Tongue (tissue), 2 donors: ENCODE results near the gene ZC3HAV1. TPM values are rescaled to one million over a fixed set of nuclear protein-coding genes. Genes with fewer than 3 reads are reported as not detected.
A peak's percentile ranks its signal among the peaks of the same experiment; 100 is the strongest.
"Not testable (repeated sequence)": the region's sequence is repeated elsewhere in the genome, so short reads cannot be mapped to it uniquely, and the experiment has no call there.

Experiments used
- DNase-seq: peaks from one replicate; pipeline ENCODE4 v3.0.0-alpha.2; 2015
- total RNA-seq: library from RNA; depleted of rRNA; stranded (reverse); fragments of >200 nt; gene quantifications from one replicate; pipeline ENCODE4 v1.2.3, GENCODE V29; 2014

The ZC3HAV1 gene
- total RNA-seq, 1 donor from 2014 or later, result 25.4 TPM

GRCh38 chr7:139049111-139049510 is 60.4 kb downstream of the ZC3HAV1 start:
- DNase-seq, result no peak

GRCh38 chr7:139047970-139048369 is 61.5 kb downstream of the ZC3HAV1 start:
- no peak for DNase-seq

- no peak for DNase-seq
These were observed 63.4 kb downstream of the ZC3HAV1 start for GRCh38 chr7:139046143-139046542.

GRCh38 chr7:139044813-139045794 is 64.4 kb downstream of the ZC3HAV1 start:
- DNase-seq, result no peak

GRCh38 chr7:139043823-139044812 is 65.4 kb downstream of the ZC3HAV1 start:
- DNase-seq, result no peak

GRCh38 chr7:139041378-139042085 is 68.0 kb downstream of the ZC3HAV1 start:
- no peak for DNase-seq

GRCh38 chr7:139038691-139039090 is 70.8 kb downstream of the ZC3HAV1 start:
- DNase-seq, result no peak

- no peak for DNase-seq
These were observed 72.6 kb downstream of the ZC3HAV1 start for GRCh38 chr7:139036901-139037300.

GRCh38 chr7:139035586-139036353 is 73.8 kb downstream of the ZC3HAV1 start, which contains the start of gene ZC3HAV1L:
TSS of gene ZC3HAV1L (minus strand) at chr7:139036042. CDS start at chr7:139036017, 25 bp downstream.
- peak; percentile 93 for DNase-seq

GRCh38 chr7:139034855-139035585 is 74.5 kb downstream of the ZC3HAV1 start:
- peak; percentile 62 for DNase-seq

- no peak for DNase-seq
These were observed 75.2 kb downstream of the ZC3HAV1 start for GRCh38 chr7:139034336-139034735.

GRCh38 chr7:139033346-139034114 is 76.0 kb downstream of the ZC3HAV1 start:
- DNase-seq, result no peak

- no peak for DNase-seq
These were observed 77.0 kb downstream of the ZC3HAV1 start for GRCh38 chr7:139032473-139032872.

GRCh38 chr7:139029353-139029752 is 80.2 kb downstream of the ZC3HAV1 start:
- DNase-seq, result no peak

GRCh38 chr7:139026551-139026950 is 83.0 kb downstream of the ZC3HAV1 start:
- DNase-seq, result no peak

- DNase-seq, result not testable (repeated sequence)
These were observed 83.7 kb downstream of the ZC3HAV1 start for GRCh38 chr7:139025861-139026260.

- DNase-seq, result no peak
These were observed 86.4 kb downstream of the ZC3HAV1 start for GRCh38 chr7:139023076-139023475.

- DNase-seq, result no peak
These were observed 87.2 kb downstream of the ZC3HAV1 start for GRCh38 chr7:139022286-139022685.

GRCh38 chr7:139018910-139019309 is 90.6 kb downstream of the ZC3HAV1 start:
- no peak for DNase-seq
